ENCODE measurements around the gene IDH3G.
A peak's percentile ranks its signal among the peaks of the same experiment; 100 is the strongest.

Gene IDH3G

GRCh38 chrX:153764786-153765137, 29.4 kb downstream of the IDH3G start:
- 92% methylated on average over 4 of the region's 7 CpGs for WGBS
- Histone ChIP-seq H4K8ac (ENCODE audit: low read length) (peak overlapping the region; percentile 72), H3K4me1 (ENCODE audit: control insufficient read depth, insufficient read depth, low read depth, low read length) (peaks cover 30% of the 10 kb centered on the region), H3K9me3 (ENCODE audit: control insufficient read depth, low read length) (no peaks in the 10 kb centered on the region), H2BK5ac (ENCODE audit: low read depth, low read length, poor library complexity, severe bottlenecking) (no peak overlapping the region), H3K23ac (ENCODE audit: low read length in 2 of 2) (peak overlapping the region in 1 of 2 experiments; percentile 9), H3K4ac (ENCODE audit: low read depth in 1 of 2, low read length in 2 of 2) (peak overlapping the region; percentile 75 to 81), H3K79me1 (replicated peaks; ENCODE audit: low read length, poor library complexity, severe bottlenecking) (peaks cover 9% of the 10 kb centered on the region), H4K91ac (ENCODE audit: low read length) (peak overlapping the region; percentile 97), H3K9ac (ENCODE audit: low read length) (peak overlapping the region; percentile 84), H3K18ac (ENCODE audit: low read depth in 1 of 2, low read length in 2 of 2) (peak overlapping the region; percentile 29 to 96), H3K36me3 (ENCODE audit: control insufficient read depth in 1 of 2, insufficient read depth in 2 of 2, low read depth in 1 of 2, low read length in 2 of 2) (peaks cover 3 to 30% of the 10 kb centered on the region in 2 experiments), H3K4me2 (ENCODE audit: low read length, poor library complexity, severe bottlenecking) (peak overlapping the region; percentile 58), H2BK15ac (ENCODE audit: low read depth, poor library complexity, severe bottlenecking) (peak overlapping the region; percentile 67), H3K14ac (ENCODE audit: low read length in 2 of 2) (peak overlapping the region in 1 of 2 experiments; percentile 96), H2AK5ac (ENCODE audit: low read length, severe bottlenecking) (peak overlapping the region; percentile 48), H3K27me3 (ENCODE audit: control insufficient read depth in 1 of 2, insufficient read depth in 1 of 2, low read length in 2 of 2) (peaks cover 0 to 2% of the 10 kb centered on the region in 2 experiments), H2BK120ac (ENCODE audit: low read depth, low read length) (peak overlapping the region; percentile 79), H3K4me3 (ENCODE audit: insufficient read depth in 1 of 2, low read depth in 1 of 2, low read length in 2 of 2) (peak overlapping the region in 1 of 2 experiments; percentile 78), H3K27ac (ENCODE audit: low read length, poor library complexity, severe bottlenecking) (no peak overlapping the region), H2BK12ac (ENCODE audit: low read length in 2 of 2) (peak overlapping the region in 1 of 2 experiments; percentile 63), H2AFZ (ENCODE audit: low read depth, low read length) (no peak overlapping the region)
- DNase-seq: no peak

DNA sequence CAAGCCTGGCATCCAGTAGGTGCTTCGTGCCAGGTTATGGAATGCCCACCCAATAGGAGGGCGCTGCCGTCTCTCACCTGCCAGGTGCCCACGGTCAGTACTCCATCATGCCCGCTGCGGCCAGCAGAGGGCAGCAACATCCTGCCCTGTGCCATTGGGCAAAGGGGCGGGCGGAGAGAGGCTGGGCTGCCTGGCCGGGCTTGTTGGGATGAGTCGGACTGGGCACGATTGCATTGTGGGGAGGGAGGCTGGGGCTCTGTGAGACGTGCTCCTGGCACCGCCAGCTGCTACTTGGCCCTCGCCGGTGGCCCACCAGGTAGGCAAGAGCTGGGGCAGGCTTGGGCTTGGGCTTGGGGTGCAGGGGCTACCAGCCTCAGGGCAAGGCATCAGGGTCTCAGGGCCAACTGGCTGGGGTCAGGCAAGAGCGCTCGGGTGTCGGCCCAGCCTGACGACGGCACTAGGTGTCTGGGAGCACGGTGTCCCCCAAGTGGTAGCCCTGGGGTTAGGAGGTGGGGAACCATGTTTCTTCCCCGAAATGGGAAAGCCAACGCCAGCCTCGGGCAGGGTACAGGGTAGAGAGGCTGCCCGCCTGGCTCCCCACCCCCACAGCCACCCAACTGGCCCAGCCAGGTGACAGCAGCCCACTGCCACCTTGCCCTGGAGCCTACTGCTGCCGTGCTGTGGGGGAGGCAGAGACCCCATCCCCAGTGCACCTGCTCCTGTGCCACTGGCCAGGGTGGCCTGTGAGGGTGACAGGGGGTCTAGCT, 30.0 kb downstream of the IDH3G start, which contains the start of gene PLXNB3:
TSS of gene PLXNB3 (plus strand) at position 261 of the 767 bp plus-strand sequence. CDS start 1,287 bp downstream, outside the sequence.
- Histone ChIP-seq H3K36me3 (ENCODE audit: control insufficient read depth in 1 of 2, insufficient read depth in 2 of 2, low read depth in 1 of 2, low read length in 2 of 2) (peaks cover 2 to 24% of the 10 kb centered on the region in 2 experiments), H3K27ac (ENCODE audit: low read length, poor library complexity, severe bottlenecking) (no peak within 1 kb of the TSS), H3K18ac (ENCODE audit: low read depth in 1 of 2, low read length in 2 of 2) (peak within 1 kb of the TSS; percentile 29 to 96), H3K9ac (ENCODE audit: low read length) (peak within 1 kb of the TSS; percentile 84), H2AFZ (ENCODE audit: low read depth, low read length) (no peak within 1 kb of the TSS), H2BK120ac (ENCODE audit: low read depth, low read length) (peak within 1 kb of the TSS; percentile 79), H4K8ac (ENCODE audit: low read length) (peak within 1 kb of the TSS; percentile 72), H3K27me3 (ENCODE audit: control insufficient read depth in 1 of 2, insufficient read depth in 1 of 2, low read length in 2 of 2) (peaks cover 0 to 2% of the 10 kb centered on the region in 2 experiments), H2AK5ac (ENCODE audit: low read length, severe bottlenecking) (peak within 1 kb of the TSS; percentile 48), H3K9me3 (ENCODE audit: control insufficient read depth, low read length) (no peaks in the 10 kb centered on the region), H2BK12ac (ENCODE audit: low read length in 2 of 2) (peak within 1 kb of the TSS in 1 of 2 experiments; percentile 63), H3K4me1 (ENCODE audit: control insufficient read depth, insufficient read depth, low read depth, low read length) (peaks cover 29% of the 10 kb centered on the region), H3K79me1 (replicated peaks; ENCODE audit: low read length, poor library complexity, severe bottlenecking) (peaks cover 9% of the 10 kb centered on the region), H3K23ac (ENCODE audit: low read length in 2 of 2) (peak within 1 kb of the TSS in 1 of 2 experiments; percentile 9), H3K4me2 (ENCODE audit: low read length, poor library complexity, severe bottlenecking) (peak within 1 kb of the TSS; percentile 58), H4K91ac (ENCODE audit: low read length) (peak within 1 kb of the TSS; percentile 97), H2BK5ac (ENCODE audit: low read depth, low read length, poor library complexity, severe bottlenecking) (no peak within 1 kb of the TSS), H3K14ac (ENCODE audit: low read length in 2 of 2) (peak within 1 kb of the TSS in 1 of 2 experiments; percentile 96), H3K4me3 (ENCODE audit: insufficient read depth in 1 of 2, low read depth in 1 of 2, low read length in 2 of 2) (peak within 1 kb of the TSS; percentile 53 to 78), H2BK15ac (ENCODE audit: low read depth, poor library complexity, severe bottlenecking) (peak within 1 kb of the TSS; percentile 89), H3K4ac (ENCODE audit: low read depth in 1 of 2, low read length in 2 of 2) (peak within 1 kb of the TSS; percentile 81 to 97)
- WGBS: 20% methylated on average over 16 of the region's 26 CpGs
- peak; percentile 62 for DNase-seq

GRCh38 chrX:153763298-153763932, 30.8 kb downstream of the IDH3G start:
- Histone ChIP-seq H2AK5ac (ENCODE audit: low read length, severe bottlenecking) (no peak overlapping the region), H2BK12ac (ENCODE audit: low read length in 2 of 2) (no peak overlapping the region), H2AFZ (ENCODE audit: low read depth, low read length) (no peak overlapping the region), H3K79me1 (replicated peaks; ENCODE audit: low read length, poor library complexity, severe bottlenecking) (peaks cover 7% of the 10 kb centered on the region), H3K4me3 (ENCODE audit: insufficient read depth in 1 of 2, low read depth in 1 of 2, low read length in 2 of 2) (no peak overlapping the region), H3K36me3 (ENCODE audit: control insufficient read depth in 1 of 2, insufficient read depth in 2 of 2, low read depth in 1 of 2, low read length in 2 of 2) (peaks cover 0 to 17% of the 10 kb centered on the region in 2 experiments), H4K8ac (ENCODE audit: low read length) (no peak overlapping the region), H2BK15ac (ENCODE audit: low read depth, poor library complexity, severe bottlenecking) (no peak overlapping the region), H3K23ac (ENCODE audit: low read length in 2 of 2) (no peak overlapping the region), H3K4me2 (ENCODE audit: low read length, poor library complexity, severe bottlenecking) (no peak overlapping the region), H3K27ac (ENCODE audit: low read length, poor library complexity, severe bottlenecking) (no peak overlapping the region), H4K91ac (ENCODE audit: low read length) (no peak overlapping the region), H3K9ac (ENCODE audit: low read length) (no peak overlapping the region), H3K9me3 (ENCODE audit: control insufficient read depth, low read length) (peaks cover 3% of the 10 kb centered on the region), H3K4me1 (ENCODE audit: control insufficient read depth, insufficient read depth, low read depth, low read length) (peaks cover 29% of the 10 kb centered on the region), H2BK5ac (ENCODE audit: low read depth, low read length, poor library complexity, severe bottlenecking) (no peak overlapping the region), H2BK120ac (ENCODE audit: low read depth, low read length) (no peak overlapping the region), H3K27me3 (ENCODE audit: control insufficient read depth in 1 of 2, insufficient read depth in 1 of 2, low read length in 2 of 2) (peaks cover 0 to 2% of the 10 kb centered on the region in 2 experiments), H3K14ac (ENCODE audit: low read length in 2 of 2) (no peak overlapping the region), H3K4ac (ENCODE audit: low read depth in 1 of 2, low read length in 2 of 2) (no peak overlapping the region), H3K18ac (ENCODE audit: low read depth in 1 of 2, low read length in 2 of 2) (no peak overlapping the region)
- 96% methylated on average over 18 of the region's 18 CpGs for WGBS
- no peak for DNase-seq

DNA sequence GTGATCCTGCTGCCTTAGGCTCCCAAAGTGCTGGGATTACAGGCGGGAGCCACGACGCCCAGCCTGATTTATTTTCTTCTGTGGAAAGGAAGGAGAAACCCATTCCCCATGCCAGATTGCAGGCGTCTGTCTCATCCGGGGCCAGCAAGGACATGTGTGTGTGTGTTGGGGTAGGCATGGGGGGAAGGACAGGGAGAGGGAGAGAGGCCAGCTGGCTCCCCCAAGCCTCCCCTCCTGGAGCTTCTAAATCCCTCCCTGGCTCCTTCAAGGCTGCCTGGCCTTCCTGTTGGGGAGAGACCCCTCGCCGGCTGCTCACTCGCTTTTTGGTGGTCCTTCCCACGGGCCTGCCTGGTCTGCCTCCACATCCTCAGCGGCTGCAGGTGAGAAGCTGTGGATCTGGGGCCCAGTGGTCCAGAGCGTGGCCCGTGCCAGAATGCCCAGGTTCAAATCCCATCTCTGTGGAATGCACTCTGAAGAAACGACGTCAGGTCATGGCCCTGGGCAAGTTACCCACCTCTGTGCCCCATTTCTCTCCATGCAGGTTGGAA, 31.5 kb downstream of the IDH3G start:
- peaks cover 0 to 2% of the 10 kb centered on the region in 2 experiments for H3K27me3 ChIP-seq (ENCODE audit: control insufficient read depth in 1 of 2, insufficient read depth in 1 of 2, low read length in 2 of 2)
- no peak overlapping the region for H4K91ac ChIP-seq (ENCODE audit: low read length)
- H3K14ac ChIP-seq (ENCODE audit: low read length in 2 of 2): no peak overlapping the region
- H2AK5ac ChIP-seq (ENCODE audit: low read length, severe bottlenecking): no peak overlapping the region
- no peak for DNase-seq
- no peak overlapping the region for H2BK12ac ChIP-seq (ENCODE audit: low read length in 2 of 2)
- no peak overlapping the region for H3K23ac ChIP-seq (ENCODE audit: low read length in 2 of 2)
- no peak overlapping the region for H3K27ac ChIP-seq (ENCODE audit: low read length, poor library complexity, severe bottlenecking)
- no peak overlapping the region for H3K9ac ChIP-seq (ENCODE audit: low read length)
- H3K4ac ChIP-seq (ENCODE audit: low read depth in 1 of 2, low read length in 2 of 2): no peak overlapping the region
- H2BK5ac ChIP-seq (ENCODE audit: low read depth, low read length, poor library complexity, severe bottlenecking): no peak overlapping the region
- H3K4me1 ChIP-seq (ENCODE audit: control insufficient read depth, insufficient read depth, low read depth, low read length): peaks cover 29% of the 10 kb centered on the region
- WGBS: 92% methylated on average over 12 of the region's 14 CpGs
- no peak overlapping the region for H2AFZ ChIP-seq (ENCODE audit: low read depth, low read length)
- peaks cover 4% of the 10 kb centered on the region for H3K9me3 ChIP-seq (ENCODE audit: control insufficient read depth, low read length)
- no peak overlapping the region for H2BK15ac ChIP-seq (ENCODE audit: low read depth, poor library complexity, severe bottlenecking)
- no peak overlapping the region for H4K8ac ChIP-seq (ENCODE audit: low read length)
- H3K18ac ChIP-seq (ENCODE audit: low read depth in 1 of 2, low read length in 2 of 2): no peak overlapping the region
- no peak overlapping the region for H3K4me3 ChIP-seq (ENCODE audit: insufficient read depth in 1 of 2, low read depth in 1 of 2, low read length in 2 of 2)
- H3K36me3 ChIP-seq (ENCODE audit: control insufficient read depth in 1 of 2, insufficient read depth in 2 of 2, low read depth in 1 of 2, low read length in 2 of 2): peaks cover 0 to 9% of the 10 kb centered on the region in 2 experiments
- no peak overlapping the region for H2BK120ac ChIP-seq (ENCODE audit: low read depth, low read length)
- peaks cover 7% of the 10 kb centered on the region for H3K79me1 ChIP-seq (replicated peaks; ENCODE audit: low read length, poor library complexity, severe bottlenecking)
- H3K4me2 ChIP-seq (ENCODE audit: low read length, poor library complexity, severe bottlenecking): no peak overlapping the region
